HCT116 (cell line): ENCODE data around the gene PHF14.

Source experiments
- CEBPB ChIP-seq: IDR thresholded peaks from 2 replicates; pipeline ENCODE4 v1.6.1; 2012; ENCODE audit warnings: low read depth
- CTCF ChIP-seq, 3 experiments: fragments of 200-600 bp in 1 of 3; sonication (generic) in 1 of 3; IDR thresholded peaks in 2 of 3; conservative IDR thresholded peaks in 1 of 3; 2 replicates each; pipeline ENCODE4 v1.5.1; 2012 to 2017; ENCODE audit warnings: low read depth in 2 of 3, low read length in 2 of 3, antibody characterized with exemption in 1 of 3, borderline replicate concordance in 1 of 3, control low read depth in 1 of 3, mild to moderate bottlenecking in 1 of 3, mixed read lengths in 1 of 3, mixed run types in 1 of 3, moderate library complexity in 1 of 3; ENCODE audit not compliant: insufficient read depth in 1 of 3
- EGR1 ChIP-seq: IDR thresholded peaks from 2 replicates; pipeline ENCODE4 v1.6.1; 2012; ENCODE audit warnings: low read depth
- ELF1 ChIP-seq: IDR thresholded peaks from 2 replicates; pipeline ENCODE4 v1.6.1; 2012; ENCODE audit warnings: low read depth, borderline replicate concordance
- EZH2 ChIP-seq: fragments of 200-600 bp; sonication (generic); IDR thresholded peaks from 2 replicates; pipeline ENCODE4 v1.6.1; 2017; ENCODE audit warnings: antibody characterized with exemption, mixed run types
- EZH2phosphoT487 ChIP-seq: fragments of 200-600 bp; IDR thresholded peaks from 2 replicates; pipeline ENCODE4 v1.6.1; 2018; ENCODE audit warnings: antibody characterized with exemption, borderline replicate concordance
- MAX ChIP-seq: IDR thresholded peaks from 2 replicates; pipeline ENCODE4 v1.6.1; 2012
- POLR2A ChIP-seq: IDR thresholded peaks from 2 replicates; pipeline ENCODE4 v1.7.0; 2011; ENCODE audit warnings: borderline replicate concordance; ENCODE audit not compliant: insufficient read depth, insufficient read length; ENCODE audit errors: extremely low read depth
- POLR2AphosphoS5 ChIP-seq: IDR thresholded peaks from 2 replicates; pipeline ENCODE4 v1.6.1; 2011; ENCODE audit warnings: mild to moderate bottlenecking, low read depth, low read length, moderate library complexity
- RAD21 ChIP-seq: IDR thresholded peaks from 2 replicates; pipeline ENCODE4 v1.6.1; 2012; ENCODE audit warnings: low read depth, mild to moderate bottlenecking
- TF ChIP-seq, protein P1 (sequence below): IDR thresholded peaks from 2 replicates; pipeline ENCODE4 v1.6.1; 2012

- TF ChIP-seq CTCF (IDR thresholded peaks at IDR 0.05 in 2 of 3, conservative IDR thresholded peaks at IDR 0.05 in 1 of 3; ENCODE audit: borderline replicate concordance in 1 of 3, insufficient read depth in 1 of 3, low read depth in 2 of 3, low read length in 2 of 3), result no peak
- TF ChIP-seq EZH2phosphoT487, result no peak
- TF ChIP-seq EGR1, result no peak
- TF ChIP-seq EZH2, result no peak
- no peak for TF ChIP-seq POLR2A
- TF ChIP-seq, protein P1, sequence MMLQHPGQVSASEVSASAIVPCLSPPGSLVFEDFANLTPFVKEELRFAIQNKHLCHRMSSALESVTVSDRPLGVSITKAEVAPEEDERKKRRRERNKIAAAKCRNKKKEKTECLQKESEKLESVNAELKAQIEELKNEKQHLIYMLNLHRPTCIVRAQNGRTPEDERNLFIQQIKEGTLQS, result no peak
- TF ChIP-seq POLR2AphosphoS5, result no peak
- TF ChIP-seq ELF1, result no peak
- no peak for TF ChIP-seq RAD21
- TF ChIP-seq CEBPB, result no peak
- no peak for TF ChIP-seq MAX
Observed at GRCh38 chr7:10998996-10999757, 25.5 kb downstream of the PHF14 start.
